ENCODE data around the gene ASH1L.
A peak's percentile ranks its signal among the peaks of the same experiment; 100 is the strongest.

The ASH1L gene

DNA sequence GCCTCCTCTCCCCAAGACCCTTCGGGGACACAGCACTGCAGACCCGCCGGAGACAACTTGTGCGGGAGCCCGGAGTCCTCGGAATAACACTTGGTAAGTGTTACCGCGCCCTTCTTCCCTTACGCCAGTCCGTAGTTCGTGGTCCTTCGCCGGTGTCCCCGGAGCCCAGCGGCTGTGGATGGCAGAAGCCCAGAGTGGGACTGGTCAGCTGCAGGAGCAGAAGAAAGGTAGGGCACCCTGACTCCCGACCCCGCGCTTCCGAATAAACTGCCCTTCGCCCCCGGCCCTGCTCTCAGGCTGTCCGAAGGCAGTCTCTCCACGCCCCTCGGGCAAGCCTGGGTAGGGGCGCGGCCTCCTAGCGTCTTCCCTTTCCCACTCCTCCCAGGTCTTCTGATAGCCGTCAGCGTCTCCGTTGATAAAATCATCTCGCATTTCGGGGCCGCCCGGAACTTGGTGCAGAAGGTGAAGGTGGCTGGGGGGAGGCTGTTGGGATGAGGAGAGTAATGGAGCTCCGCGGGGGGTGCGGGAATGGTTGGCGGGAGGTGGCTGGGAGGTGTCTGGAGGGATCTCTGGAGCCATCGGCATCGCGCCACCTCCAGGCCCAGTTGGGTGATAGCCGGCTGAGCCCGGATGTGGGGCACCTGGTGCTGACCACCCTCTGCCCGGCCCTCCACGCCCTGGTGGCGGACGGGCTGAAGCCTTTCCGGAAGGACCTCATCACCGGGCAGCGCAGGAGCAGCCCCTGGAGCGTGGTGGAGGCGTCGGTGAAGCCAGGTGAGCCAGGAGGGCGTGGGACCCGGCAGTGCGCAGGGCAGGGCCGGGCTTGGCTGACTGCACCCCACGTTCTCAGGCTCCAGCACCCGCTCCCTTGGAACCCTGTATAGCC, 237.6 kb downstream of the ASH1L start (continued):
- TF ChIP-seq, protein P1, sequence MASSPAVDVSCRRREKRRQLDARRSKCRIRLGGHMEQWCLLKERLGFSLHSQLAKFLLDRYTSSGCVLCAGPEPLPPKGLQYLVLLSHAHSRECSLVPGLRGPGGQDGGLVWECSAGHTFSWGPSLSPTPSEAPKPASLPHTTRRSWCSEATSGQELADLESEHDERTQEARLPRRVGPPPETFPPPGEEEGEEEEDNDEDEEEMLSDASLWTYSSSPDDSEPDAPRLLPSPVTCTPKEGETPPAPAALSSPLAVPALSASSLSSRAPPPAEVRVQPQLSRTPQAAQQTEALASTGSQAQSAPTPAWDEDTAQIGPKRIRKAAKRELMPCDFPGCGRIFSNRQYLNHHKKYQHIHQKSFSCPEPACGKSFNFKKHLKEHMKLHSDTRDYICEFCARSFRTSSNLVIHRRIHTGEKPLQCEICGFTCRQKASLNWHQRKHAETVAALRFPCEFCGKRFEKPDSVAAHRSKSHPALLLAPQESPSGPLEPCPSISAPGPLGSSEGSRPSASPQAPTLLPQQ (tag by site-specific recombination; IDR thresholded peaks at IDR 0.05), result no peak
- TF ChIP-seq KLF7 (tag by site-specific recombination; IDR thresholded peaks at IDR 0.05; ENCODE audit: borderline replicate concordance) (peak; percentile 41; the same call in 1 of the 2 replicates), ZNF571 (tag by site-specific recombination; IDR thresholded peaks at IDR 0.05) (no peak), ZNF701 (tag by site-specific recombination; IDR thresholded peaks at IDR 0.05) (no peak), ZBTB20 (tag by site-specific recombination; IDR thresholded peaks at IDR 0.05) (no peak), ZNF239 (tag by site-specific recombination; IDR thresholded peaks at IDR 0.05) (no peak), KLF9 (tag by site-specific recombination; IDR thresholded peaks at IDR 0.05; ENCODE audit: low read depth) (peak; percentile 71; the same call in 1 of the 2 replicates), ZNF660 (tag by site-specific recombination; IDR thresholded peaks at IDR 0.05) (no peak; the same call in 1 of the 2 replicates), KLF8 (tag by site-specific recombination; IDR thresholded peaks at IDR 0.05) (peak; percentile 35; the same call in 1 of the 2 replicates), ZNF132 (tag by site-specific recombination; IDR thresholded peaks at IDR 0.05; ENCODE audit: borderline replicate concordance) (no peak), ZNF629 (tag by site-specific recombination; IDR thresholded peaks at IDR 0.05) (0 out of 2 replicates have a peak, but pooled peaks have one; percentile 8), ZNF140 (tag by site-specific recombination; IDR thresholded peaks at IDR 0.05) (no peak), ZFP3 (tag by site-specific recombination; IDR thresholded peaks at IDR 0.05; ENCODE audit: low read depth) (no peak), REPIN1 (tag by site-specific recombination; IDR thresholded peaks at IDR 0.05; ENCODE audit: low read depth) (no peak), ZNF214 (tag by site-specific recombination; IDR thresholded peaks at IDR 0.05; ENCODE audit: borderline replicate concordance) (no peak), ZNF394 (tag by site-specific recombination; IDR thresholded peaks at IDR 0.05; ENCODE audit: borderline replicate concordance) (peak; percentile 38), SP2 (tag by site-specific recombination; IDR thresholded peaks at IDR 0.05) (peak; percentile 10; the same call in 1 of the 2 replicates), ZNF354C (tag by site-specific recombination; IDR thresholded peaks at IDR 0.05; ENCODE audit: borderline replicate concordance, low read depth) (no peak), ZSCAN16 (tag by site-specific recombination; IDR thresholded peaks at IDR 0.05) (no peak), ZNF366 (tag by site-specific recombination; conservative IDR thresholded peaks at IDR 0.05) (peak; percentile 51), ZNF621 (tag by site-specific recombination; IDR thresholded peaks at IDR 0.05) (no peak), SCRT2 (tag by site-specific recombination; IDR thresholded peaks at IDR 0.05) (no peak), ZNF510 (tag by site-specific recombination; IDR thresholded peaks at IDR 0.05; ENCODE audit: insufficient replicate concordance) (no peak), ZNF623 (tag by site-specific recombination; IDR thresholded peaks at IDR 0.05) (no peak), ZNF174 (tag by site-specific recombination; IDR thresholded peaks at IDR 0.05) (no peak), ZFP69B (tag by site-specific recombination; IDR thresholded peaks at IDR 0.05) (0 out of 2 replicates have a peak, but pooled peaks have one; percentile 35), ZNF10 (tag by site-specific recombination; IDR thresholded peaks at IDR 0.05) (peak; percentile 92), ZNF555 (tag by site-specific recombination; conservative IDR thresholded peaks at IDR 0.05) (no peak)
- TF ChIP-seq, protein P2, sequence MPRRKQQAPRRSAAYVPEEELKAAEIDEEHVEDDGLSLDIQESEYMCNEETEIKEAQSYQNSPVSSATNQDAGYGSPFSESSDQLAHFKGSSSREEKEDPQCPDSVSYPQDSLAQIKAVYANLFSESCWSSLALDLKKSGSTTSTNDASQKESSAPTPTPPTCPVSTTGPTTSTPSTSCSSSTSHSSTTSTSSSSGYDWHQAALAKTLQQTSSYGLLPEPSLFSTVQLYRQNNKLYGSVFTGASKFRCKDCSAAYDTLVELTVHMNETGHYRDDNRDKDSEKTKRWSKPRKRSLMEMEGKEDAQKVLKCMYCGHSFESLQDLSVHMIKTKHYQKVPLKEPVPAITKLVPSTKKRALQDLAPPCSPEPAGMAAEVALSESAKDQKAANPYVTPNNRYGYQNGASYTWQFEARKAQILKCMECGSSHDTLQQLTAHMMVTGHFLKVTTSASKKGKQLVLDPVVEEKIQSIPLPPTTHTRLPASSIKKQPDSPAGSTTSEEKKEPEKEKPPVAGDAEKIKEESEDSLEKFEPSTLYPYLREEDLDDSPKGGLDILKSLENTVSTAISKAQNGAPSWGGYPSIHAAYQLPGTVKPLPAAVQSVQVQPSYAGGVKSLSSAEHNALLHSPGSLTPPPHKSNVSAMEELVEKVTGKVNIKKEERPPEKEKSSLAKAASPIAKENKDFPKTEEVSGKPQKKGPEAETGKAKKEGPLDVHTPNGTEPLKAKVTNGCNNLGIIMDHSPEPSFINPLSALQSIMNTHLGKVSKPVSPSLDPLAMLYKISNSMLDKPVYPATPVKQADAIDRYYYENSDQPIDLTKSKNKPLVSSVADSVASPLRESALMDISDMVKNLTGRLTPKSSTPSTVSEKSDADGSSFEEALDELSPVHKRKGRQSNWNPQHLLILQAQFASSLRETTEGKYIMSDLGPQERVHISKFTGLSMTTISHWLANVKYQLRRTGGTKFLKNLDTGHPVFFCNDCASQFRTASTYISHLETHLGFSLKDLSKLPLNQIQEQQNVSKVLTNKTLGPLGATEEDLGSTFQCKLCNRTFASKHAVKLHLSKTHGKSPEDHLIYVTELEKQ (tag by site-specific recombination; IDR thresholded peaks at IDR 0.05; ENCODE audit: borderline replicate concordance), result no peak
- TF ChIP-seq, protein P3, sequence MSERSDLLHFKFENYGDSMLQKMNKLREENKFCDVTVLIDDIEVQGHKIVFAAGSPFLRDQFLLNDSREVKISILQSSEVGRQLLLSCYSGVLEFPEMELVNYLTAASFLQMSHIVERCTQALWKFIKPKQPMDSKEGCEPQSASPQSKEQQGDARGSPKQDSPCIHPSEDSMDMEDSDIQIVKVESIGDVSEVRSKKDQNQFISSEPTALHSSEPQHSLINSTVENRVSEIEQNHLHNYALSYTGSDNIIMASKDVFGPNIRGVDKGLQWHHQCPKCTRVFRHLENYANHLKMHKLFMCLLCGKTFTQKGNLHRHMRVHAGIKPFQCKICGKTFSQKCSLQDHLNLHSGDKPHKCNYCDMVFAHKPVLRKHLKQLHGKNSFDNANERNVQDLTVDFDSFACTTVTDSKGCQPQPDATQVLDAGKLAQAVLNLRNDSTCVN (tag by site-specific recombination; optimal IDR thresholded peaks at IDR 0.05), result peak; percentile 44
- TF ChIP-seq, protein P4, sequence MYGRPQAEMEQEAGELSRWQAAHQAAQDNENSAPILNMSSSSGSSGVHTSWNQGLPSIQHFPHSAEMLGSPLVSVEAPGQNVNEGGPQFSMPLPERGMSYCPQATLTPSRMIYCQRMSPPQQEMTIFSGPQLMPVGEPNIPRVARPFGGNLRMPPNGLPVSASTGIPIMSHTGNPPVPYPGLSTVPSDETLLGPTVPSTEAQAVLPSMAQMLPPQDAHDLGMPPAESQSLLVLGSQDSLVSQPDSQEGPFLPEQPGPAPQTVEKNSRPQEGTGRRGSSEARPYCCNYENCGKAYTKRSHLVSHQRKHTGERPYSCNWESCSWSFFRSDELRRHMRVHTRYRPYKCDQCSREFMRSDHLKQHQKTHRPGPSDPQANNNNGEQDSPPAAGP (tag by site-specific recombination; IDR thresholded peaks at IDR 0.05), result peak; percentile 18; the same call in 1 of the 2 replicates
